ENCODE measurements around the gene PEX14. TPM values are rescaled to one million over a fixed set of nuclear protein-coding genes. Genes with fewer than 3 reads are reported as not detected.

The PEX14 gene
- total RNA-seq, 1 donor from 2014 or later: 47.6 TPM

DNA sequence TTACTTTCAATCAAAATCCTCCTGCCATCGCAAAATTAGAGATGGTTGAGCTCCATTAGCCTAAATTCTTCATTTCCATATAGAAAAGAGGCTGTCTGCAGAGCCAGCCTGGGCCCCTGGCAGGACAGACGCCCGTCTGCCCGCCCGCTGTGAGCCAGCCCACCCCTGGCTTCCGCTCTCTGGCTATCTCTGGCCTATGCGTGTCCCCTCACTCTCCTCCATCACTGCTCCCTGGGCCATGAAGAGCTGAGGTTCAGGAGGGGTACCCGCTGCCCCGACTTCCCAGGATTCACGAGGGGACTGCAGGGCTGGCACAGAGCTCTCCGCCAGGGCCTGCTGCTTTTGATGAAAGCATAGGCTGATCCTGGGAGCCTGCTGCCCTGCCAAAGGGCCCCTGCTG, 204.1 kb downstream of the PEX14 start:
- no peak for DNase-seq (ENCODE audit: low spot score)

- no peak for DNase-seq (ENCODE audit: low spot score)
Measured at GRCh38 chr1:10679496-10680220, 204.9 kb downstream of the PEX14 start.

Other genes with a start within 250 kb of the PEX14 start
- 85.1 TPM for gene PGD, start 75.9 kb upstream of the PEX14 start, total RNA-seq
- 14.9 TPM for gene CENPS, start 44.5 kb upstream of the PEX14 start, total RNA-seq
- 0.47 TPM for gene CORT, start 24.9 kb upstream of the PEX14 start, total RNA-seq
- 36.1 TPM for gene DFFA, start 2.4 kb upstream of the PEX14 start, total RNA-seq